Measurements from ENCODE around the gene PARP1. TPM values are rescaled to one million over a fixed set of nuclear protein-coding genes. Genes with fewer than 3 reads are reported as not detected.

Gene PARP1
- polyA plus RNA-seq (ENCODE audit: insufficient read depth in 1 of 5, insufficient read length in 5 of 5, low replicate concordance in 1 of 5): 100 to 1,000 TPM; 119 to 134 (median 125) TPM
- long read RNA-seq, donor 1, transcript PARP1-208 (2 exons, 416 nt): minor isoform, 9 of 92 reads
- long read RNA-seq, donor 1, transcript PARP1-201 (2 exons, 570 nt): minor isoform, 8 of 92 reads
- long read RNA-seq, donor 1, transcript PARP1-203 (23 exons, 3,958 nt): major isoform, 10 of 92 reads
- long read RNA-seq, donor 1, partial matches to known transcripts: 62 of 92 reads
- long read RNA-seq, donor 1, other reads (novel, unspliced or antisense): 0 of 92 reads
- long read RNA-seq, donor 2, transcript PARP1-201 (2 exons, 570 nt): minor isoform, 5 of 28 reads
- long read RNA-seq, donor 2, transcript PARP1-203 (23 exons, 3,958 nt): major isoform, 10 of 28 reads
- long read RNA-seq, donor 2, partial matches to known transcripts: 11 of 28 reads
- long read RNA-seq, donor 2, other reads (novel, unspliced or antisense): 0 of 28 reads
- long read RNA-seq, donor 3, transcript PARP1-203 (23 exons, 3,958 nt): minor isoform, 8 of 61 reads
- long read RNA-seq, donor 3, transcript PARP1-208 (2 exons, 416 nt): major isoform, 11 of 61 reads
- long read RNA-seq, donor 3, partial matches to known transcripts: 39 of 61 reads
- long read RNA-seq, donor 3, other reads (novel, unspliced or antisense): 0 of 61 reads
- long read RNA-seq, donor 4, transcript PARP1-203 (23 exons, 3,958 nt): minor isoform, 5 of 68 reads
- long read RNA-seq, donor 4, transcript PARP1-201 (2 exons, 570 nt): minor isoform, 5 of 68 reads
- long read RNA-seq, donor 4, transcript PARP1-208 (2 exons, 416 nt): major isoform, 7 of 68 reads
- long read RNA-seq, donor 4, partial matches to known transcripts: 50 of 68 reads
- long read RNA-seq, donor 4, other reads (novel, unspliced or antisense): 0 of 68 reads
- long read RNA-seq, donor 5, transcript PARP1-208 (2 exons, 416 nt): major isoform, 13 of 86 reads
- long read RNA-seq, donor 5, partial matches to known transcripts: 63 of 86 reads
- long read RNA-seq, donor 5, other reads (novel, unspliced or antisense): 0 of 86 reads
- long read RNA-seq, donor 6, transcript PARP1-201 (2 exons, 570 nt): minor isoform, 6 of 163 reads
- long read RNA-seq, donor 6, transcript PARP1-203 (23 exons, 3,958 nt): major isoform, 19 of 163 reads
- long read RNA-seq, donor 6, partial matches to known transcripts: 133 of 163 reads
- long read RNA-seq, donor 6, other reads (novel, unspliced or antisense): 0 of 163 reads
- long read RNA-seq, donor 7, transcript PARP1-203 (23 exons, 3,958 nt): major isoform, 13 of 130 reads
- long read RNA-seq, donor 7, transcript PARP1-208 (2 exons, 416 nt): minor isoform, 6 of 130 reads
- long read RNA-seq, donor 7, partial matches to known transcripts: 109 of 130 reads
- long read RNA-seq, donor 7, other reads (novel, unspliced or antisense): 0 of 130 reads
- long read RNA-seq, donor 8, partial matches to known transcripts: 31 of 40 reads
- long read RNA-seq, donor 8, other reads (novel, unspliced or antisense): 0 of 40 reads

GRCh38 chr1:226407497-226408284, at the start of gene PARP1:
PARP1 (minus strand) TSS chr1:226408093; CDS start chr1:226407929, 164 bp downstream.
- DNase-seq: peak; percentile 81 to 83

- no peak for DNase-seq
These were observed 49.4 kb upstream of the PARP1 start for GRCh38 chr1:226457307-226457712.

- DNase-seq: no peak
These were observed 48.0 kb upstream of the PARP1 start for GRCh38 chr1:226455843-226456242.

GRCh38 chr1:226454349-226454748, 46.5 kb upstream of the PARP1 start:
- no peak for DNase-seq

GRCh38 chr1:226453015-226453704, 45.3 kb upstream of the PARP1 start:
- no peak for DNase-seq

- DNase-seq: no peak
These were observed 42.8 kb upstream of the PARP1 start for GRCh38 chr1:226450688-226451087.

DNA sequence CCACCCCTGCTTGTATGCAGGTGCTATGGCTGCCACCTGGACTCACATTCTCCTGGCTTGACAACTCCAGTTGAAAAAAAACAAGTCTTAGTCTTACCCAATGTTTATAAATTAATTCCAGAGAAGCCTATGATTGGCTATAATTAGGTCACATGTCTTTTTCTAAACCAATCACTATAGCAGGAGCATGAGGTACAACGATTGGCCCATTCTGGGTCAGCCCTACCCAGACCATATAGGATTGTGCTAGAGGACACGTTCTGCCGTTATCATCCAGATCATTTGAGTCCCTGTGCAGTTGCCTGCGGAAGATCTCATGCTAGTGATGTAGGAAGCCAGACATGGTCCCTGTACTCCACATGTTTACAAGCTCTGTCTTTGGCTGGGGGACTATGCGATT, 41.9 kb upstream of the PARP1 start:
- DNase-seq: no peak

DNA sequence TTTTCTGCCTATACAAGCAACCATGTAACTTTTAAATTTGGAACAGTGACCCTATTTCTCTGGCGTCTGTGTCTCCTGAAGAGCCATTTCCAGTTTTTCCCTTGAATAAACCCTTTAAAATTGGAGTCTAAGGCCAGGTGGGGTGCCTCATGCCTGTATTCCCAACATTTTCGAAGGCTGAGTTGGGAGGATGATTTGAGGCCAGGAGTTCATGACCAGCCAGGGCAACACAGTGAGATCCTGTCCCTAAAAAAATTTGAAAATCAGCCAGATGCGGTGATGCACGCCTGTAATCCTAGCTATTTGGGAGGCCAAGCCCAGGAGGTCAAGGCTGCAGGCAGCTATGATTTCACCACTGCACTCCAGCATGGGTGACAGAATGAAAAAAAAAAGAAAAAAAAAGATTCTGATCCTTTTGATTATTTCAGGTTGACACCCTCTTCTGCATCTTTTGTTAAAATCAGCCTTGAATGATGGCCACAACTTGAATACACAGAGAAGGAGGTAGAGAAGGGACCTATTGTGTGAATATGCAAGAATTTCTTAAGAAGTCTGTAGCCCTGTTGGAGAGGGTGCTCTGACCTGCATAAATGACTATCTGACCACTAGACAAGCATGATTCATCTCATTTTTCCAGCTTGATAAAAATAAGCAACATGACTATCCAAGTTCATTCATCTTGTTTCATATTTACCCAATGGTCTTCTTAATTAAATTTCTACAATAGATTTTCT, 40.2 kb upstream of the PARP1 start:
- DNase-seq: no peak

- no peak for DNase-seq
These were observed 38.2 kb upstream of the PARP1 start for GRCh38 chr1:226446094-226446493.

DNA sequence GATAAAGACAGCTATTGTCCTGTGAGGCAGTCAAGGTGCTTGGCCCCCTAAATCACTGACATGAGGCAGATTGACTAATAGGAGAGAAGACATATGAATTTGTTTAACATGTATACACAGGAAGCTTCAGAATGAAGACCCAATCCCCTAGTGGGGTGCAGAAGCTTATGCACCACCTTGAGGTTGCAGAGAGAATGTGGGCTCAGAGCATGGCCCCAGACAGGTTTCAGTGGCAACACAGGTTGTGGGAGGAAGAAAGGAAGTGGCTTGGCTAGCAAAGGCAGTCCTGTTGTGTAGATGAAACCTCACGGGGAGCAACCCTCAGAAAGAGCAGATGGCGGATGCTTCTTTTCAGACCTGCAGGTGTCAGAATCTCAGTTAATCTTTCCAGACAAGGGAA, 37.0 kb upstream of the PARP1 start:
- DNase-seq: no peak

- no peak for DNase-seq
These were observed 35.5 kb upstream of the PARP1 start for GRCh38 chr1:226443439-226443838.

DNA sequence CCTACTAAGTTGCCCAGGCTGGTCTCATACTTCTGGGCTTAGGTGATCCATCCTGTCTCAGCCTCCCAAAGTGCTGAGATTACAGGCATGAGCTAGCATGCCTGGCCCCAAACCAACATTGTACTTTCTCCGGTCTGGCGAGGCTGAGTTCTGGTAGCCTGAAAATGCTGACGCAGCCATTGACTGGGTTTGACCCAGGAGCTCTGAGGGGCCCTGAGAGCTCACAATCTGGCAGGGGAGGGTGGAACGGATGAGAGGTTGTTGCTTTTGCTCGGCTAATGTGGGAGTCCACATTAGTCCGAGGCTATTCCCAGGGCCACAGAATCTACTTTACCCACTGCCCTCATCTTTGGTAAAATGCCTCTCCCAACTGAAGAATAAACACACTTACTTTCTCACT, 35.1 kb upstream of the PARP1 start:
- no peak for DNase-seq

DNA sequence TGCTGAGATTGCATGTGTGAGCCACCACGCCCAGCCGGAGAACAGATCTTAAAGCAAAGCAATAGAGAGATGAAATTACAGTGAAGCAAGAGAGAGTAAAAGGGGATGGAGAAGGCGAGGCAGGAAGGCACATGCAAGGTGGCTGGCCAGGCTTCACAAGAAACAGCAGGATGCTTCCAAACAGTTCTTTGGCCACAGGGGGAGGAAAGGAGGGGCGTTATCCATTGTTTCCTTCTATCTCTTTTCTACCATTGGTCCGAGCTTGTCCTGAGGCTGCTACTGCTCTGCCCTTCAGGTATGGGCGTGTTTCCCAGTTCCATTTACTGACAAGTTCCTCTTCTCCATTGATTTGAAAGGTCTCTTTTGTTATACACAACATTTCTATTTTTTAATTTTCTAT, 33.7 kb upstream of the PARP1 start:
- DNase-seq: no peak

DNA sequence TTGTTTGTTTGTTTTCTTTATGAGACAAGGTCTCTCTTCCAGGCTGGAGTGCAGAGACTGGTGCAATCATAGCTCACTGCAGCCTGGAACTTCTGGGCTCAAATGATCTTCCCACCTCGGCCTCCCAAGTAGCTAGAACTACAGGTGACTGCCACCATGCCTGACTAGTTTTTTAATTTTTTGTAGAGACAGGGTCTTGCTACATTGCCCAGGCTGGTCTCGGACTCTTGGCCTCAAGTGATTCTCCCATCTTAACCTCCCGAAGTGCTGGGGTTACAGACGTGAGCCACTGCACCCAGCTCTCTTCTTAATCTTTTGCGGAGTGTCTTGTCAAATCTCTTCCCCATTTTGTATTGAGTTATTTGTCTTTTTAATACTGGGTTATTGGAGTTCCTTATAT, 32.6 kb upstream of the PARP1 start:
- DNase-seq: no peak

DNA sequence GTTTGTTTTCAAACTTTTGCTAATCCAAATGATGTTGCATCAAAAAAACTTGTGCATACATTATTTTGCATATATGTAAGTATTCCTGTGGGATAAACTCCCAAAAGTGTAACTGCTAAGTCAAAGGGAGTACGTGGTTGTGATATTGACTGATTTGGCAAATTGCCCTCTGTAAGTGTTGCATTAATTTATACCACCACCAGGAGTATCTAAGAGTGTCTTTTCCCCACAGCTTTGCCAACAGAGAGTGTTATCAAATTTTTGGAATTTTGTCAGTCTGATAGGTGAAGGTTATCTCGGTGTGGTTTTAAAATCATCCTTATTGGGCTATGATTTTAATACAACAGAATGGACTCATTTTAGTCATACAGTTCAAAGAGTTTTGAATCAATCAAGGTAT, 30.1 kb upstream of the PARP1 start:
- no peak for DNase-seq

DNA sequence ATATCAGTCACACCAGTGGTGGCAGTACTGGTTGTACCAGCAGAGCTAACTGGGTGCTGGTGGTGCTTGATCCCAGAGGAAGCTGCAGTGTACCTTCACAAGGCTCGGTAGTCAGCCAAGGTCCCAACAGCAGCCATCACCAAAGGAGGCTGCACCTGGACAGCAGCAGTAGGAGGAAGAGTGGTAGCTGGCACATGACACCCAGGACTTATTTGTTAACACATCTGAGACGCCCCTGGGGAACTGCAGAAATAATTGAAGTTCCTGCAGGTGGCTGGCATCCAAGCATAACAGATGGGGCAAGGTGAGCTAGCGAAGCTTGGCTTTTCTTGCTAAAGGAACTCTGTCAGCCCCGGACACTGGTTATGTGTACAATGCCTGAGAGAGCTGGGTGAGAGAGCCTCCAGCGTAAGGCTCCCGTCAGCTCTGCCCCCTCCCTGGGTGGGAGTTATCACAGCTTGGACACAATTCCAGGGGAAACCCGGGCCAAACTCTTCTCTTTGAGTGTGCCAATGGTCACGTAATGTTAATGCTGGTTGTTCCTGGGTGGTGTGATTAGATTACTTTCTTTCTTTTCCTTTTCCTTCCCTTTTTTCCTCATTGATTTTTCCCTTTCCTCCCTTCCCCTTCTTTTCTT, 29.1 kb upstream of the PARP1 start:
- no peak for DNase-seq

- DNase-seq: no peak
These were observed 28.6 kb upstream of the PARP1 start for GRCh38 chr1:226436472-226436854.

- no peak for DNase-seq
These were observed 25.4 kb upstream of the PARP1 start for GRCh38 chr1:226433341-226433720.

All from right lung (tissue), 10 donors.